HG03196 (cell line): ENCODE results near the gene ZFP1.
"Not testable (repeated sequence)": the region's sequence is repeated elsewhere in the genome, so short reads cannot be mapped to it uniquely, and the experiment has no call there.

Experiments
- ATAC-seq: cut with Tn5 transposase; IDR thresholded peaks from one replicate; pipeline ENCODE4 v1.9.1; 2021; ENCODE audit not compliant: unreplicated experiment

ZFP1 gene

DNA sequence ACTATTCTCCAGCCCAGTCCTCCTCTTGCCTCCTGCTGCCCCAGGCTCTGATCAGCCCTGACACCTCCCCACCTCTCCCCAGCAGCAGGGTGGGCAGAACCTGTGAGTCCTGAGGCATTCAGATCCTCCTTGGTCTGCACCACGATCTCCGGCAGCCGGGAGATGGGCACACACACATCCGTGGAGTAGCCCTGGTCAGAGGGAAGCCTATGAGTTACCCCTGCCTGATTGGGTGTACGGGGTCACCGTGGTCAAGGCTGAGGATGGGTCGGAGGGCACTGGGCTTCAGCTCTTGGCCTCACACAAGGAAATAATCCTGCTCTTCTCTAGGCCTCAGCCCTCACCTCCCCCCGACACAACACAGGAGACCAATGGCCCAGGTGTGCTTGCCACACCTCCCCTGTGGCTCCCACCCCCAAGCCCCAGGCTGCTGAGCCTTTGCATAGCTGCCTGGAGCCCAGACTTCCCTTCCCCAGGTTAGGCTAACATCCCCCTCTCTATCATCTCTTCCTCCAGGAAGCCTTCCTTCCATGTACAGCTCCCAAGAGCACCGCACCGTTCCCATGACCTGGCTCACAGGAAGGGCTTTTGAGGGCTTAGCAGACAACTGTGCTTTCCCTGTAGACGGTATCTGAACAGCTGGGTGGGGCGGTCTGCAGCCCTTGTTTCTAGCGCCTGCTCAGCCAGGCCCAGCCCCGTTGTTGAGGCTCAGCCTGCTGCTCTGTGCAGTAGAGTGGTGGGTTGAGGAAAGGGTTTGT lies 35.4 kb upstream of the ZFP1 start:
- no peak for ATAC-seq

DNA sequence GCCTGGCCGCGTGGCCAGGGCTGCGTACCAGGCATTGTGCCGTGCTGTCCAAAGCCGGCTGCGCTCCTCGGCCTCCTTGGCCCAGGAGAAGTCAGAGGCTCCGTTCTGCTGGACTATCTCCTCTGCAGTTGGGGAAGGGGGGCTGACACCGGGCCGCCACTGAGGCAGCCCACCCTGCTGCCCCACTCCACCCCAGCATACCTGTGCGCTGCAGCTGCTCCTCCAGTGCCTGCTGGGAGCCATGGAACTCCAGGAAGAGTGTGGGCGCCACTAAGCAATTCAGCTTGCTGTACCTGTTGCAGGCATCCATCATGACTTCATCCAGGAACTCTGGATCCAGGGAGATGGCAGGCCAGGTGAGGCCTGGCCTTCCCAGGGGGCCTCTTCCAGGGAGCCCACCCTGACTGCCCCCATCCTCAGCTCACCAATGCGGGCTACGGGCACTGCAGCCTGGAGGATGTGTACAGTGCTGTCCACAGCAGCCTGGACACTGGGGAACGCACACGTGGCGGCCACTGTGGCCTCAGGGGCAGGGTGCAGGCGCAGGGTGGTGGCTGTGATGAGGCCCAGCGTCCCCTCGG lies 34.7 kb upstream of the ZFP1 start:
- no peak for ATAC-seq

DNA sequence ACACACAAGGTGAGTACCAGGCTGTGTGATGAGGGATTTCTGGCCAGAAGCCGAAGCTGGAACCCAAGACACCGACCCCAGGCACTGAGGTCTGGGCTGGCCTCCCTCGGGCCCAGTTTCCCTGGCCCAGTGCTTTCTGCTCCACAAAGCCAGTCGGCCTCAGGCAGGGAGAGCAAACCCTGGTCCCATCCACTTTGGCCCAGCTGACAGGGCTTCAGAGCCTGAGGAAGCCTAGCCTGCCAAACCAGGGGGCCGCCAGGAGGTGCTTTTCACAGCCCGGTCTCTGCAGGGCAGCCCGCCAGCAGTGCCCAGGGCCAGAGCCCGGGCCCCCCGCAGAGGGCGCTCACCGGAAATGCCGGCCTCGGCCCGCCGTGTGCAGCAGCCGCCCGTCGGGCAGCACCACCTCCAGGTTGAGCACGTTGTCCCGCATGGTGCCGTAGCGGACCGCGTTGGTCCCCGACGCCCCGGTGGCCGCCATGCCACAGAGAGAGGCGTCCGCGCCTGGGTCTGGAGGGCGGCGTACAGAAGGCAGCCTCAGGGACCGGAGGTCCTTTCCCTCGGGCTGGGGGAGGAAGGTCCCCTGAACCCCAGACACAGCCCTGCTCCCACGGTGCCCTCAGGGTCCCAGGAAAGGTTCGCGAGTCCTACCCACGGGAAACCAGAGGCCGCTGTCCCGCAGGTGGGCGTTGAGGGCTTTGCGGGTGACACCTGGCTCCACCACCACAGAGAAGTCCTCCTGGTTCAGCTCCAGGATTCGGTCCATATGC lies 34.0 kb upstream of the ZFP1 start:
- ATAC-seq = no peak

DNA sequence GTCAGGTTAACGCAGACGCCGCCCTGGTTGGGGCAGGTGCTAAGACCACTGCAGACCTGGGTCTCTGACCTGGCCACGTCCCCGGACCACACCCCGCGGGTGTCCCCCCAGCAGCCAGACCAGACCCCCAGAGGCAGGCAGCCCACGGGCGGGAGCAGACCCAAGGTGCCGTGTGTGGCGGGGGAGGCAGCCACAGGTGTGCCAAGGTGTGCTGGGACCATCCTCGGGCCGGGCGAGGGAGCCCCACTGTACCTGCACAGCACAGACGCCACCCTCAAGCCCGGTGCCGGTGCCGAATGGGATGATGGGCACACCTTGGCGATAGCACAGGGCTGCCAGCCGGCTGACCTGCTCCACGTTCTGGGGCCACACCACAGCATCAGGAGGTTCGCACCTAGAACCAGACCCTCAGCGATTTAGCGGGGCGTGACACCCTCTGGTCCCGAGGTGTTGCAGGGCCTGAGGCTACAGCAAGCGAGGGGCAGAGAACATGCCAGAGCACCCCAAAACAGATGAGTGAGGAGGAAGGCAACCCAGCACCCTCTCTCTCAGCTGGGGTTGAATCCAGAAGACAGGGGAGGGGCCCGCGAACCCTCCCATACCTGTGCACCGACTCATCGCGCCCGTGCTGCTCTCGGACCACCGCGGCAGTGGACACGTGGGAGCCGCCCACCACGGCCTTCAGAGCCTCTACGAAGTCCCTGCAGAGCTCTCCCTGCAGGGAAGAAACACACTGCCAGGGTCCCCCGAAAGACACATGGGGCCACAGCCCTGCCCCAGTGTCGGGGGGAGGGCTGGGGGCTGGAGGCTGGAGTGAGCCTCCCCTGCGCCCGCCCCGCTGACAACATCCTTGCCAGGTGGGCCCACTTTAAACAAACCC lies 33.1 kb upstream of the ZFP1 start:
- no peak for ATAC-seq

DNA sequence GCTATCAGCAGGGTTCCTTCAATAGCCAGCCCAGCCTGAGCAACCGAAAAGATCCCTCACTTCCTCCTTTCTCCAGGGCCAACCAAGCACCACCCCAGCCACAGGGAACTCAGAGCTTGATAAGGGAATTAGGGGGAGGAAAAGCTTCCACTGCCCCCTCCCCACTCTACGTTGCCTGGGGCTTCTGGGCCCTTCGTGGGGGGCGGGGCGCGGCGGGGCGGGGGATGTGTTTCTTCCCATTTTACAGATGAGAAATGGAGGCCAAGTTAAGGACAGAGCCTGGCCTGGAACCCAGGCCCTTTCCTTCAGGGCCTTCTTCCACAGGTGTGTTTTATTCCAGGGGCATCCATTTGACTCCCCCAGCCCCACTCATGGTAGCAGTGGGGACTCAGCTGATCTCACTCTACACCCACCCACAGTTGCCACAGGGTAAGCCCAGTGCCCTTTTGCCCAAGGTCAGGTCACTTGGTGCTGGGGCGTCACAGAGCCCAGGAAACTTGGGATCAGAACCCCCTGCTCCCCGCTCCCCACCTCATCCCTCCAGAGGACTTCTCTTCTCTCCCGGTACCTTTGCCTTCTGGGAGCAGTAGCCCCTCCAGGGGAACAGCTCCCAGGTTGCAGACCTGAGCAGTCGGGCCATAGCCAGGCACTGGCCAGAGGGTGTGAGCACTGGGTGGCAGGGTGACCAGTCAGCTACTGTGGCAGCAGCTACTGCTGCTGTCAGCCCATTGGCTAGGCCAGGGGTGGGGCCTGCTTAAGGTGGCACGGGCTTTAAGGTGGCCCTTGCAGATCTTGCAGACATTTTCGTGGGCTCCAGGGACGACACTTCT lies 32.0 kb upstream of the ZFP1 start, which contains the start of gene LDHD:
Gene LDHD (minus strand): TSS at position 700 of the 830 bp plus-strand sequence. CDS start 60 bp downstream, at position 640.
- ATAC-seq = no peak

DNA sequence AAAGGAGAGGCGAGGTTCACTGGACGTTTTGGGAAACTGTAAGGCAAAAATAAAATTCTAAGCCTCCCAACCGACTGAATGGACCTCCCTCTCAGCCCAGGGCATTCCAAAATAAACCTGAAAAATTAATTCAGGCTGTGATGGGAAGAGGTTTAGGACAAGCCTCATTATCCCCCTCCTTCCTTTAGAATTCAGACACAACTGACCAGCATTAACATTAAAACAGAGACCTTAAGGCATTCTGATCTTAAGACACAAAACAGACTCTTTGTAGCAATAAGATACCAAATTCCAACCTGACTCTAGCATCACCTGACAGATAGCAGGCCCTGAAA lies 31.4 kb upstream of the ZFP1 start:
- ATAC-seq = no peak

DNA sequence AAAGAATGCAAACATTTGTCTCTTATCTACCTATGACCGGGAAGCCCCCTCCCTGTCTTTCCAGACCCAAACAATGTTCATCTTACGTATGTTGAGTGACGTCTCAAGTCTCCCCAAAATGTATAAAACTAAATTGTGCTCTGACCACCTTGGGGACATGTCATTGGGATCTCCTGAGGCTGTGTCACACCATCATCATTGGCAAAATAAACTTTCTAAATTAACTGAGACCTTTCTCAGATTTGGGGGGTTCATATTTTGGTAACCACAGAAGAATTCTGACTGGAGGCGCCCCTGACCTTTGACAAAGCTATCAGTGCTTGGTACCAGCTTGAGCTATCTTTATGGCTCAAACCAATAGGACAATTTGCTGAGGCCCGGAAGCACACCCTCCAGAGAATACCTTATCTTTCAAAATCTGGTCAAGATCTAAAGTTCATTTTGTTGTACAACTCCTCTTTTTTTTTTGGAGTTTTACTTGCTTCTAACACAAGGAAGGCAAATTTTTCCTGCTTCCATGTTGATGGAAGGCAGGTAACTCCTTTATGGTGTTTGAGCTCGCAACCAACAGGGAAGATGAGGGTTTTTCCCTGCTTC lies 29.3 kb upstream of the ZFP1 start:
- ATAC-seq = no peak

DNA sequence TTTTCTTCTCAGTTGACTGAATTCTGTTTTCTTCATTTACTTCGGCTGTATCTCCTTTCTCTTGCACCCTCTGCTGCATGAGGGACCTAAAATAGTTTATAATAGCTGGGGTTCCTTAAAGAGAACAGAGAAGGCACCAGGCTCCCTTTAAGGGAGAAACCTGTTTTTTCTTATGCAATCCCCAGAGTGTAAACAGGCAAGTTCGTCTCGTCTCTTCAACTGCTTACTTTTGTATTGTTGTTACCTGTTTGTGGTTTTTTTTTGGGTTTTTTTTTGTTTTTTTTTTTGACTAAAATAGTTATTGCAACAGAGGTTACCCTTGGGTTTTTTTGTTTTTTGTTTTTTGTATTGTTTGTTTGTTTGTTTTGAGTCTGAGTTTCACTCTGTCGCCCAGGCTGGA lies 28.1 kb upstream of the ZFP1 start:
- ATAC-seq = no peak

DNA sequence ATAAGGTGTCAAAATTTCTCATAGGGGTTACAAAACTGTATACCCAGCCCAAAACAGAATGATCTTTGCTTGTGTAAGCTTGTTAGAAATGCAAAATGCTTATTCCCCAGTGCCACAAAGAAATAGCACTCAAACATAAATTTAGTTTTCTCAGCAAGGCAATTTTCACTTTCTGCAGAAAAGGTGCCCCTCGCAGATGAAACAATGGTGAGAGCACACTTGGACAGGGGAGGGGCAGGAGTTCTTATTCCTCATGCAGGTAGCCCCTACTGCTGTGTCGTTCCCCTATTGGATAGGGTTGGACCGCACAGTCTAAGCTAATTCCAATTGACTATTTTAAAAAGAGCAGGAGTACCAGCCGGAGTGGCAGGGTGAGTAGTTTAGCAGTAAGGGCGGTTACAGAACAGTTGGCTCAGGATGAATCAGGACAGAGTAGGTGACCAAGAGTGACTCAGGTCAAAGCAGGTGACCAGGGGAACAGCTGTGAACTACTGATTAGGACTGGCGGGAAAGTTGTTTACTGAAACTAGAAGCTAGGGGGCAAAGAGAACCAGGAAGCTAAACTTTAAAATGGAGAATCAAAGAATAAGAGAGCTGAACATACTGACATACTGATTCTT lies 26.3 kb upstream of the ZFP1 start:
- no peak for ATAC-seq

DNA sequence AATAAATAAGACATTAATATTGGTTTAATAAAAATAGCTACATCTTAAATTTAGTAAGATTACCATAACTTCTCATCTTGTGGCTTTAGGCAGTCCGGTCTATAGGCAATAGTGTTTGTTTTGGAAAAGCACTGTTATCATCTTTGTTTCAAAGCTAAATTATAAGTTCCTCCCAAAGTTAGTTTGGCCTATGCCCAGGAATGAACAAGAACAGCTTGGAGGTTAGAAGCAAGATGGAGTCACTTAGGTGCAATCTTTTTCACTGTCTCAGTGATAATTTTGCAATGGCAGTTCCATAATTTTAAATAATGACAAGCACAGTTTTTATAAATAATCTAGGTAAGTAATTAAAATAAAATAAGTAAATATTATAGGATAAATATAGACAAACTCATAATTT lies 25.7 kb upstream of the ZFP1 start:
- ATAC-seq = no peak

DNA sequence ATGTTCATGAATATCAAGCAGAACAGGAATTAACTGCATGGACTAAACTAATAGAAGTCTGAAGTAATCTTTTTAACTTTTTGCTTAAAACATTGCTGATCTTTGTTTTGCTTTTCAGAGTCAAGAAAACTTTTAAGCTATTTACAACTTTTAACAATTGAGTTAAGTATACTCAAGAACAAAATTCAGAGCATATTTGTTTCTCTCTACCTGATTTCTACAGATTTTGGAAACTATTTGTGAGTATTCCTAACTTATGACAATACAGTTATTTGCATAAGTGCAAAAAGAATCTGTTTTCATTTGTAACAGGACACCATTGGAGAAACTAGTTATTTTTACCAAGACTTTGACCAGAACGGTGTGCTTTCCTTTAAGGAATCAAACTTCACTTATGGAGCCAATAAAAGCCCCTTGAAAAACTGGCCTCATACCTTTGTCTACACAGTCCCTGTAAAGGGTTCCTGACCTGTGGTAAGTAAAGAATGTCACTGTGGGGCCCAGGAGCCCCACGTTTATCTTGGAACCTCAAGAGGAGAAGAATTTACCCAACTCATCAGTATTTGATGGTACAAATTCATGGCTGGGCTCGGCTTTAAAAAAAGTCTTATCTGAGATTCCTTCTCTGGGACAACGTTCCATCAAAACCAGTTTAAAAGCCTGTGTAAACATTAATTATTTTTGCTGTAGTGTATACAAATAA lies 20.5 kb upstream of the ZFP1 start:
- no peak for ATAC-seq

DNA sequence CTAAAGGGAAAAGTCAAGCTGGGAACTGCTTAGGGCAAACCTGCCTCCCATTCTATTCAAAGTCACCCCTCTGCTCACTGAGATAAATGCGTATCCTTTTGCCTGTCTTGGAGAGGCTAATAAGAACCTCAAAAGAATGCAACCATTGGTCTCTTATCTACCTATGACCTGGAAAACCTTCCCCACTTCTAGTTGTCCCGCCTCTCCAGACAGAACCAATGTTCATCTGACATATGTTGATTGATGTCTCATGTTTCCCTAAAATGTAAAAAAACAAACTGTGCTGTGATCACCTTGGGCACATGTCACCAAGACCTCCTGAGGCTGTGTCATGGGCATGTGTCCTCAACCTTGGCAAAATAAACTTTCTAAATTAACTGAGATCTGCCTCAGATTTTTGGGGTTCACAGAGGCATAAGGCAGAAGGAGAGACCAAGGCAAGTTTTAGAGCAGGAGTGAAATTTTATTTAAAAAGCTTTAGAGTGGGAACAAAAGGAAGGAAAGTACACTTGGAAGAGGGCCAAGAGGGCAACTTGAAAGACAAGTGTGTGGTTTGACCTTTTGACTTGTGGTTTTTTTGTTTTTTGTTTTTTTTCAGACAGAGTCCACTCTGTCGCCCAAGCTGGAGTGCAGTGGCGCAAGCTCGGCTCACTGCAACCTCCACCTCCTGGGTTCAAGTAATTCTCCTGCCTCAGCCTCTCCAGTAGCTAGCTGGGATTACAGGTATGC lies 18.7 kb upstream of the ZFP1 start:
- not testable (repeated sequence) for ATAC-seq

DNA sequence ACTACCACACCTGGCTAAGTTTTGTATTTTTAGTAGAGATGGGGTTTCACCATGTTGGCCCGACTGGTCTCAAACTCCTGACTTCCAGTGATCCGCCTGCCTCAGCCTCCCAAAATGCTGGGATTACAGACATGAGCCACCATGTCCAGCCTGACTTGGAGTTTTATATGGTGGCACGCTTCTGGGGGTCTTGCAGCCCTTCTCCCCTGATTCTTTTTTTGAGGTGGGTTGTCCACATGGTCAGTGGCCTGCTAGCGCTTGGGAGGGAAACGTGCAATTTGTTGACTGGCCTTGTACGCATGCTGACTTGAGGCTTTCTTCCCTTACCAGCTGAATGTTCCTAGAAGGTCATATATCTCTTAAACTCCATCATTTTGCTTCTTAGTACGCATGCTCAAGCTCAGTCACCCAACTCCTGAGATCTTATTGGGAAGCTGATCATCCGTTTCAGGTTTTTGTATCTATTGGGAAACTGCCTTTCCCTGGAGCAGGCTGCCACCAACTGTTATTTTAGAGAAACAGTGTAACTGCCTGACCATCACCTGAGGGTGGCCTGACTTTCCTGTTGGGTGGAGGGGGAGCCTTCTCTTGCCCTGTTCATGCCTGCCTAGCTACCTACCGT lies 18.1 kb upstream of the ZFP1 start:
- ATAC-seq = no peak

DNA sequence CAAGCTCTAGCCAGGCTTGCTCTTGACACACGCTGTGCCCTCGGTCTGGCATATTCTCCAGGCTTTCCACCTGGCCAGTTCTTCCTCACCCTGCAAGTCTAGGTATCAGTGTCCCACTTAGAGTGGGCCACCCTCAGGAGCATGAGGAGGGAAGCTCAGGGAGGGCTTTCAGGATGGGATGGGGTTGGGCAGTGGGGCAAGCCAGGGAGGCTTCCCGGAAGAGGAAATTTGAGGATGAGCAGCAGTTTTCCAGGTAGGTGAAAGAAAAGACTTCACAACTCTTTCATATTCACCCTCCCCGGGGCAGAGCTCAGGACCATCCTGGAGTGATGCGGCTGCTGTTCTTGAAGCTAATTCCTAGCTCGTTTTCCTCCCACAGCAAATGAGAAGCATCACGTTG lies 17.2 kb upstream of the ZFP1 start:
- ATAC-seq = no peak

DNA sequence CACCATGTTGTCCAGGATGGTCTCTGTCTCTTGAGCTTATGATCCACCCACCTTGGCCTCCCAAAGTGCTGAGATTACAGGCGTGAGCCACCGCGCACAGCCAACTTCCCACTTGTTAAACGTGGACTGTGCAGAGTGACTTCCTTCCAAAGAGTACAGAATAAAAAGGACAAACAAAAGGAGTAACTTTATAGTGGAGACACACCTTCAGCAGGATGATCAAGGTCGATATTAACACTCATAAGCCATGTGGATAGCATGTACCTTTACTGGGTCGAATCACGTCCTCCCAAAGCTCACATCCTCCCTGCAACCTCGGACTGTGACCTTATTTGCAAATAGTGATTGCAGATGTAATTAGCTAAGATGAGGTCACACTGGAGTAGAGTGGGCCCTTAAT lies 10.1 kb upstream of the ZFP1 start:
- ATAC-seq = no peak

DNA sequence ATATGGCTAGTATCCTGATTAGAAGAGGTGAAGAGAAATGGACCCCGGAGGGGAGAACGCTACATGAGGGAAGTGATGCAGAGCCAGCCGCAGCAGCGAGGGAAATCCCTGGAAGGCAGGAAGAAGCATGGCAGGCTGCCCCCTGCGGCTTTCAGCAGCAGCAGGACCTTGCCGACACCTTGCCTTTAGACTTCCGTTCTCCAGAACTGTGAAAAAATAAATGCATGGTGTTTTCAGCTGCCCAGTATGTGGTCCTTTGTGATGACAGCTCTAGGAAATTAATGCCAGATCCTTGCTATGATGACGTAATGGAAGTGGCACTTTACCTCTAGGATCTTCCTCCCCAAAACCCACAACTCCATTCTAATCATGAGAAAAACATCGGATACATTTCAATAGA lies 9.7 kb upstream of the ZFP1 start:
- no peak for ATAC-seq

DNA sequence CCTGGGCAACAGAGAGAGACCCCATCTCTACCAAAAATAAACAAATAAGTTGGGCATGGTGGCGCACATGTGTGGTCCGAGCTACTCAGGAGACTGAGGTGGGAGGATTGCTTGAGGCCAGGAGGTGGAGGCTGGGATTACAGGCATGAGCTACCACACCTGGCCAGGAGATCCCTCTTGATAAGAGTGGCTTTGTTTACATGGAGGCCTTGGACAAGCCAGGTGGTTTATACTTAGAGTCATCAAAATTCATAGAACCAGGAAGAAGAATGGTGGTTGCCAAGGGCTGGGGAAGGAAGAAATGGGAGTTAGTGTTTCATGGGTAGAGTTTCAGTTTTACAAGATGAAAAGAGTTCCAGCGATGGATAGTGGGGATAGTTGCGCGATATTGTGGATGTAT lies 8.8 kb upstream of the ZFP1 start:
- ATAC-seq = no peak

DNA sequence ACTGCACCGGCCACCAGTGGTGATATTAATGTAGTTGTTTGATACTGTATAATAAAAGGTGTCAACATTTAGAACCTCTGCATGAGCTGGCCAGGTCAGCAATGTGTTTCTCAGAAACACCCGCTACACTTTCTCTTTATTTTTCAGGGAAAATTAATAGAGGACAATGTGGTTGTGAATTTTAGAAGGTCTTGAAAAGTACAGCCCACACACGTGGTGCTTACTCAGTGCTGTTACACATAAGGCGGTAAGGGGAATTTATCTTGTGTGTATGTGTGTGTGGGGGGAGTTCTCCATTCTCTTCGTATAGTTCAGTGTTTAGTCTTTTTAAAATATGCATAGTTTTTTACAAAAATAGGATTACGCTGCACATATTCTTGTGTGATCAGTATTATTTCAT lies 4.4 kb upstream of the ZFP1 start:
- ATAC-seq = no peak
